NT2/D1 (cell line): Measurements from ENCODE around the gene LRRC57.

Experiments used
- SUZ12 ChIP-seq: IDR thresholded peaks from 2 replicates; pipeline ENCODE4 v1.6.1; 2011; ENCODE audit not compliant: insufficient read length, insufficient read depth; ENCODE audit errors: extremely low read depth
- YY1 ChIP-seq: IDR thresholded peaks from 2 replicates; pipeline ENCODE4 v1.6.1; 2011; ENCODE audit not compliant: insufficient read length, insufficient read depth
- ZNF274 ChIP-seq: IDR thresholded peaks from 2 replicates; pipeline ENCODE4 v1.6.1; 2011; ENCODE audit warnings: mild to moderate bottlenecking, low read depth, low read length

DNA sequence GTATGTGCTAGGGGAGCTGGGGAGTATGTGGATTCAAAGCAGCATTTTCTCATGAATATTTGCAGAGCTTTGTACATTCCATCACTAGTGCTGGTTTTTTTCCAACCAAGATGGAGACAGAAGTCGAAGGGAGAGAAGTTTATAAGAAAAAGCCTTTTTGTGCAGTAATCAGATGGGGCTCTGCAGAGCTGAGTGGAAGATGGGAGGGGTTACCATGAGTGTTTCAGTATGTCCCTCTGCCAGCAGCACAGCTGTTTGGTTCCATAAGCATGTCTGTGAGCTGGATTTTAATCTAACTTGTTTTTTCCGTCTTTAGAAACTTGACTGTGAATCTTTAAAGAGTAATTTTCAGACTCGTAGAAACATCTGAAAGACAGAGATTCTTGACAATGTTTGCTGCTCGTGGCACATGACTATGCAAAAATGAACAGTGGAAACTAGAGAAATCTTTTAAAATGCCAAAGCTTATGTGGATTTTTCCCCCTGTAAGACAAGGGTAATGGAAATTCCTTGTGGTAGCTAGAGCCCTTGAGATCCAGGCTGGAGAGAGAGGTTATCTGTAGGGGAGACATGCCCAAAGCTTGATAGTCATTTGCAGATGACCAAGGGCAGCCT, 47.1 kb upstream of the LRRC57 start:
- no peak for TF ChIP-seq YY1
- no peak for TF ChIP-seq ZNF274
- no peak for TF ChIP-seq SUZ12
